HG02642 (cell line): ENCODE data around the gene MST1R.
"Not testable (repeated sequence)": the region's sequence is repeated elsewhere in the genome, so short reads cannot be mapped to it uniquely, and the experiment has no call there.

Experiments used
- ATAC-seq: cut with Tn5 transposase; IDR thresholded peaks from one replicate; pipeline ENCODE4 v1.9.1; 2021; ENCODE audit warnings: mild to moderate bottlenecking; ENCODE audit not compliant: unreplicated experiment, poor library complexity

MST1R gene

DNA sequence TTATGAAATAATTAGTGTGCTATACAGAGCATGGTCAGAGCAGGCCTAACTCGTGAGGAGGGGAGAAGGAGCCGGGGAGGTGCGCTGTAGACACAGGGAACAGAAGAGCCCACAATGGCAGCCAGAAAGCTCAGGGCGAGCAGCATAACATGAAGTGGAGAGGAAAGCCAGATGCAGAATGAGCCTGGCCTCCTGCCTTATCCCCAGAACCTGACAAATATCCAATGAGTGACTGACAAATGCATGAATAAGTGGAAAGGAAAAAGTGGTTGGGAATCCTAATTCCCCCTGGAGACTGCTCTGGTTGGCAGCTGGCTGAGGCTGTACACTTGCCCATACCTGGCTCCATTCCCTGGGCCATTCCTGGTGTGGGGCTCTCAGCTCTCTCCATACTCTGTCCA lies 9.2 kb upstream of the MST1R start:
- no peak for ATAC-seq

DNA sequence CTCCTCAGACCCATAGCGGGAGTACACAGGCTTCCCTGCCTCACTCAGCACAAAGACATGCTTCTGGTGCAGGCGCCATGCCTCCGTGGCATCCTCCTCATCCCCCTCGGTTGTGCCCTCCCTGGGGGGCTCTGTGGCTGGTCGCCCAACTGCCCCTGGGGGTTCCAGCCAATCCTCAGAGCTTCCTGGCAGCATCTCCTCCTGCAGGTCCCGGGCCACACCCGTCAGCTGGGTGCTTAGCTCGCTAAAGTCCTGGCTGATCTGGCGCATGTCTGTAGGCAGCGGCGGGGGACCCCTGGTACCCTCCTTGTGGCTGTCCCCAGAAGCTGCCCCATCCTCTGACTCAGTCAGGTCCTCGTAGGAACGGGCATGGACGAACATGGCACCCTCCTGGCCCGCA lies 7.9 kb upstream of the MST1R start:
- ATAC-seq = no peak

DNA sequence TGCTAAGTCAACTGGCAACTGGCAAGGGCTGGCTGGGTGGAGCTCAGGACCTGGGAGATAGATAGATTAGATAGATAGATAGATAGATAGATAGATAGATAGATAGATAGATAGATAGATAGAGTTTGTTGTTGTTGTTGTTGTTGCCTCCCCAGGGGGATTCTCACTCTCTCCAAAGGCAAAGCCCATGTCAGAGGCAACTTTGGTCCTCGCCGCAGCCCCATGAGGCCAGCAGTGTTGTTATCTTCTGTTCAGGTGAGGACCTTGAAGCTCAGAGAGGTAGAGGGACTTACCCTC lies 7.4 kb upstream of the MST1R start:
- ATAC-seq = no peak

DNA sequence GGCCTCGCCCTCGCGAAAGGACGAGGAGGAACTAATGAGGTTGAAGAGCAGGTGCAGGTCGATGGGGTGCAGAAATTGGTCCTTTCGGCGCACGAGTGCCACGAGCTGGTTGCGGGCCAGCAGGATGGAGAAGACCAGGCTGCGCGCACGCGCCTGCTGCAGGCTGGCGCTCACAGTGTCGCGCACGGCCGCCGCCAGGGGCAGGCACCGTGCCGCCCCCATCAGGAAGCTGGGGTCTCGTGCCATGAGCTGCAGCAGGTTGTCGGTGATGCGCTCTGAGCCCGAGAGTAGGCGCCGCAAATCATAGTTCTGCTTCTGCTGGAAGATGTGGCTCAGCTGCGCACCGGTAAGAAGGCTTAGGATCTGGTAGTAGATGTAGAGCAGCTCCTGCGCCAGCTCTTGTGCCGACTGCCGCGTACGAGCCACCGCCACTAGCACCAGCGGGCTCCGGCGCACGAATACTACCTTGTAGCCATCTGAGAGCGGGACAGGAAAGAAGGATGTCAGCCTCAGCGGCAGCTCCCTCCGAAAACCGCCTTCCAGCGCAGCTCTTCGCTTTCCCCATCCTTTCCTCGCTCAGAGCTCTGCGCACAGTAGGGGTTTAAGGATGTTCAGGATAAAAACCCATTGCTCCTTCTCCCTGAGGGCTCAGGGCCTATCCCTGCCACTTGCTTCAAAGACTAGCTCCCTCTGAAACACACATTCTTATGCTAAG lies 6.9 kb upstream of the MST1R start:
- ATAC-seq = no peak

DNA sequence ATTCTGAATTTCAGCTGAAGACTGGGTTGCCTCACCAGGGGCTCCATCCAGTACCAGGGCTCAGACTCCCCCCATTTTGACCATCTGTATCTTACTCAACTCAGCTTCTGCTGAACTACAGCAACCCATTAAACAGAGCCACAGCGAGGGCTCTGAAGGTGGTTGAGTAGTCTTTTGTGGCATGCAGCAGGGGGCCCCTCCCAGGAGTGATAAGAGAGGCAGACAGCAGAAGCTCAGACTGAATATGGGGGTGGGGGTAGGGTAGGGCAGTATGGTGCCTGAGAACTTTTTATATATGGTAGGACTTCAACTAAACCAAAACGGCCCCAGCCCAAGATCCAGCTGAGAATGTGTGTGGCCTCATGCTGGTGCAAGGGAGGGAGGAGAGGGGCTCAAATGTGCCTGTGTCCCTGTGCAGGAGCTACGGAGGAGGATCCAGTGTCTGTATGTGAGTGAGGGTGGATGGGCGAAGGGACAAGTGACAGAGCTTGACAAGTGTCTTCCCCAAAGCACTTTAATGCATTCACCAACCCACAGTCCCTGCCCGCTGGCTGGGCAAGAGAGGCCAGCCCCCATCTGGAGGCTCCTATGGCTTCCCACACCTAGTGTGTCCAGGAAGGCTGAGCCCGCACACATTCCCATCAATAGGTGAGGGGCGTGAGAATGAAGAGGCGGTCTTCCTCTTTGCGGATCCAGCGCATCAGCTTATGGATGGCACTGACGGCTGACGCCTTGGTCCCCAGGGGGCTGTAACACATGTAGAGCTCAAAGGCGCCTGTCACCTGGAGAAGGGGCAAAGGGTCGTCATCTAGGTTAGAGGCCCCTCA lies 4.9 kb upstream of the MST1R start:
- no peak for ATAC-seq

DNA sequence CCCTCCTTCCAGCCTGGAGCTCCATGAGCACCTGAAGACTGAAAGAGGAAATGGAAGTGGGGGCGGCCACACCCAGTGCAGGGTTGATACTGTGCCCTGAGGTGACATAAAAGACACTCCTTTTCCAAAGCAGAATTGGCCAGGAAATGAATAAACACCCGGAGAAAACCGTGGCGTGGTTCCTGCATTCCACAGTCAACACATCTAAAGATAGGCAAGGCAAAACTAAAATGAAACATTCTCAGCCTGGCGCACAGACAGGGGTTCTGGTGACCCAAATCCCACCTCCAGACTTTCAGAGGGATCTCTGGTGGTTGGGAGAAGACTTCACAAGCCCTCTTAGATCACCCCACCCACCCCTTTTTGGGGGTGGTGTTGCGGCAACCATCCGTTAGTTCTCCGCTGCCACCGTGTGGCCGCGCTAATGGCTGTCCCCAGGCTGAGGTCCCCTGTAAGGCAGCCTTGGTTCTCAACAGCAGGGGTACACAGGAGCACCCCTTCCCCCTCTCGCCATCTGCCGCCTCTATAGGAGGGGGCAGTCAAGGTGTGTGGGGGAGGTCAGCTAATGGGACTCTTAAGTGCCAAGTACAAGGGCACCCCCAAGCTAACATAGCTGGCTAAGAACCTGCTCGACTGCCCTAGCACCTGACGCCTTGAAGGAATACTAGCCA lies 2.5 kb upstream of the MST1R start:
- ATAC-seq = no peak

DNA sequence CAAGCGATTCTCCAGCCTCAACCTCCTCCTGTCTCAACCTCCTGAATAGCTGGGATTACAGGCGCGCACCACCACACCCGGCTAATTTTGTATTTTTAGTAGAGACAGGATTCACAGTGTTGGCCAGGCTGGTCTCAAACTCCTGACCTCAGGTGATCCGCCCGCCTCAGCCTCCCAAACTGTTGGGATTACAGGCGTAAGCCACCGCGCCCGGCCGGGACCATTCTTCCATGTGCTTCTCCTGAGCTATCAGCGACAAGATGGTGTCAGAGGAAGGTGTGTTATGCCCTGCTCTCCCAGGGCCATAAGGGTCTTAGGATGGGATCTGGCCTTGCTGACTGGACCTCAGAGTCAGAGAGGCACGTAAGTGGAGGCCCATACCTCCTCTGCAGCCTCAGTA lies 775 bp upstream of the MST1R start:
- not testable (repeated sequence) for ATAC-seq

DNA sequence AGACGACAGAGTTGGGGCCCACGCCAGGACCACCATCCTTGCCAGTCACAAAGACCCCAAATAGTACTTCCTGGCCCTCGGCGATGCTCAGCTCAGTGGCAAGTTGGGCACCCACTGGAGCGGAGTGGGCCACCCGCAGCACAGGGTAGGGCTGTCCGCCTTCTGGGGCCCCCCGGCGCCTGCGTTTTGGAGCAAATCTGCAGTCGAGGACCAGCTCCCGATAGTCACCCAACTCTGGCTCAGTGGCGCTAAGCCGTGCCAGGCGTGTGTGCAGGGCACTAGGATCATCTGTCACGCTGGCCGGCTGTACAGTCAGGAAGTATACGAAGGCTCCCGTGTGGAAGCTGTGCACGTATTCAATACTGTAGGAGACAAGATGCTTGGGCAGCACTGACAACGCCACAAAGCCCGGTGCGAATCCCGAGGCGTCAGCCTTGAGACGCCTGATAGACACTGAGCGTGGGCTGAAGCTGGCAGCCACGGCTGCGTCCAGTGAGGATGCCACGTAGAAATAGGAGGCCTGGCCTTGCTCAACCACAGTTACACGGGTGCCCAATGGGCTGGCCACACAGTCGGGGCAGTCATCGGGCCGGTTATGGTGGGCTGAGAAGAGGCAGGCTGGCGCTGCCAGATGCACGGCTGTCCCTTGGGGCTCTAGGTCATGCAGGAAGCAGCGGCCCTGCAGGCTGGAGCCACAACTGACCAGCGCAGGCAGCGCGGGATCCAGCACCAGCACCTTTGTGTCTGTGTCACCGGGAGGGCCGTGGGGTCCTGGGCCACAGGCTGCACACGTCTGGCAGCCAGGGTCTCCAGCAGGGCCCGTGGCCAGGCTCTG lies 945 bp downstream of the MST1R start:
- no peak for ATAC-seq

DNA sequence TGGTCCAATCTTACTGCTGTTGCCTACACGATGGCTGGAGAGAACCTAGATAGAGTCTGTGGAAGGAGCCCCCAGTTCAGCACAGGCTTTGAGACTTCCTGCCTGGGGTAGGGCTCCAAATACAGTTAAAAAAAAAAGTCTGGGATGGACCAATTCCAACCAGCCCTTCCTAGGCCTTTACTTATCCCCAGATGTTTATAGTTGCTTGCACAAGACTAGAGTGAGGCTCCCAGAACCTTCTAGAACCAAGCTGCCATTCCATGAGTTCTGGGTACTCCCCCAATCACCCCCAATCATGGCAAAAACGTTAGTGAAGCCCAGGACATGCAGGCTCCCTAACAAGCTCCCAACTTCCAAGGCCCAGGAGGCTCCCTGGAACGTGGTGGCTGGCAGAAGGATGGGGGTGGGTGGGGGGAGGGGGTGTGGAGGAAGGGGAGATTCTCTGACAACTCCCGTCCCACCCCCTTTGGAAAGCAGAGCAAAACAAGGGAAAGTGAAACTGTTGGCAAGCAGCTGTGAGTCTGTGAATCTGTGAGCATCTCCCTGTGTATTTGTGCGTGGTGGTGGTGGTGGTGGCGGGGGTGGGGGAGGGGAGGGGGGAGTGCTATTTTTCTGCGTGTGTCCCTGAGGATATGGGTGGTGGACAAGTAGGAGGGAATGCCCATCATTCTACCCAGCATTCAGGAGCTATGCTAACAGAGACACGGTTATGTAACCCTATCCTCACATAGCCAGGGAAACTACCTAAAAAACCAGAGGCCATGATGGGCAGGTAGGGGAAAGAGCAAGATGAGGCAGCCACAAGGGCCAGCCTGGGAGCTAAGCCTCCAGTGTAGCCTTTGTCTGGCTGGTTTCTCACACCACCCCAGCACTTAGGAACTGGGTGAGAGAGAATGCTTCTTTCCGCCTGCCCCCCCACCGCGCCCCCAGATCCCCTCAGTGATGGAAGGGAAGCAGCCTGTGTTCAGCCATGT lies 2.0 kb downstream of the MST1R start:
- no peak for ATAC-seq

DNA sequence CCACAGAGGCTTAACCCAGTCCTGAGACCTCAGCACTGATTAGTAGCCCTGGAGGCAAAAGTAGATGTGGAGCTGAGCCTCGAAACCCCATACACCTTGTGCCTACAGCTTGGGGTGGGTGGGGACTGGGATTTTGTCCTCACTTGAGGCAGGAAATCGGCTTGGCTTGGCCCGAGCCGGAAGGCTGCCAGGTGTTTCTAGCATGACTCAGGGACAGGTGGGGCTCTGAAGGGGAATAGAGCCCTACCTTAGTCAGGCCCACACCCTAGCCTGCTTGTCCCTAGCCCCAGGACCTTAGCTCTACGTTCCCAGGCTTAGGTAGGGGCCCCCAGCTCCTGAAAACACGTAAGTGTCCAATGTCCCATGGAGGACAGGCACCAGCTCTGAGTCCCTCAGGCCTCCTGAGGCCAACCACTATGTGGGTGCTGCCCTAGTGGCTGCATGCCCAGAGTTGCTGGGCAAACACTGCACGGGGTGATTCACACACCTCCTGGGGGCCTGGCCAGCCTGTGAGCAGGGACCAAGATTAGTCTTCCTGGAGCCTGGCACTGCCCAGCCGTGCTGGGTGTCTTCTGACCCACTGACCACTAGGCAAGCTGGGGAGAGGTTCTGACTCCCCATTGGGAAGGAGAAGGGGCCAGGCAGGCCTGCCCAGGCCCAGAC lies 3.1 kb downstream of the MST1R start:
- no peak for ATAC-seq

DNA sequence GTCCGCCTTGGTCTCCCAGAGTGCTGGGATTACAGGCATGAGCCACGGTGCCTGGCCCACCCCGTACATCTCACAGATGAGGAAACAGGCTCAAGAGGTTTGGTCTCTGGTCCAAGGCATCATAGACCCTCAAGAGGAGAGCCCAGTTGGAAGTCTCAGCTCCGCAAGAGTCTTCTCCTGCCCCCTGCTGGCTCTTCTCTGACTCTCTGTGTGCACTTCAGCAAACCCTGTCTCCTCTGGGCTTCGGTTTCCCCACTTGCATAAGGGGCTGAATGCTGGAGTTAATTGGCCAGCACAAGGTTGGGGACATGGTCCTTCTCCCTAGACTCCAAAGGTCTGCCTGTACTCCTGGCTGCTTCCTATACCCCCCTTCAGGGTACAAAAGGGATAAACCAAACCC lies 3.9 kb downstream of the MST1R start:
- no peak for ATAC-seq

DNA sequence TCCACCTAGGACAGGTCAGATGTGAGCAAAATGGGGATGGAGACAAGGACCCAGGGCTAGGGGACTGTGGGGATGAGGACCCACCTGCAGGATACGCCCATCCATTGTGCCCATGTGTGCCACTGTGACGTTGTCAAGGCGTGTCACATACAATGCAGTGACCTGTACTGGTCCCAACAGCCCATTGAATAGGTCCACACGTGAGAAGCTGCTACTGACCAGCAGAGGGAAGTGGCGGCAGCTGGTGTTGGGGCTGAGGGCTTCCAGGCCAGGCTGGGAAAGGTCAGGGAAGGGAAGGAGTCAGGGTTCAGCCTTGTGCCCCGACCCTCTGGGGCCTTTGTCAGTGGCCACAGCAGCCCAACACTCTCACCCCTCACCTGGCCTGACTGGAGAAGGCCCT lies 4.7 kb downstream of the MST1R start:
- ATAC-seq = no peak

DNA sequence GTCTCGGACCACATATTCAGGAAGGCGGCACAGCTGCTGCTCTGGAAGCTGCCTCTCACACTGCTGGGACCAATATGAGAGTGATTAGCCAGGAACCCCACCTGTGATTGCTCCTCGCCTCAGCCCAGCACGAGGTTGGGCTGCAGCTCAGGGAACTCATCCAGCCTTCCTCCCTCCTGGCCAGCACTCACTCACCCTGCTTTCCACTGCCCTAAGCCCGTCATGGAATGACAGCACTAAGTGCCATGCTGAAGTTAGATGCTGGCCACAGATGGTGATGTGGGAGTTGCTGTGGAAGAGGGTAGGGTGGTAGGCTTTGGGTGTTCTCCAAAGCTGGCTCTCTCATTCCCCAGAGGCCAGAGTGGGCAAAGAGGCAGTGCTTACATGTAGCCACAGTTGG lies 7.3 kb downstream of the MST1R start:
- no peak for ATAC-seq

DNA sequence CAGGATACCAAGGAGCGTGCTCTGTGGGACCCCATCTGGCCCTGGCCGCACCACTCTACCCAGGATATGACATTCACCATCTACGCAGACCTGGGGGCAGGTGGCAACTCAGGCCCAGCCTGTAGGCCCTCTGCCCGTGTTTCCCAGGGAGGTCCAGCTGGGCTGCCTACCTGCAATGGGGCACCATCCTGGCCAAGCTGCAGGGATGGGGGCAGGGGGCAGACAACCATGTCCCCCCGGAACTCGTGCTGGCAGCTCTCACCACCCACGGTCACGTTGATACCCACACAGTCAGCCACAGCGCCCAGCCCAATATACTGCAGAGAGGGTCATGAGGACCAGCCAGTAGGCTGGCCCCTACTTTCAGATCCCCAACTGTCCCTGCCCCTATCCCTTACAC lies 7.9 kb downstream of the MST1R start:
- ATAC-seq = no peak

DNA sequence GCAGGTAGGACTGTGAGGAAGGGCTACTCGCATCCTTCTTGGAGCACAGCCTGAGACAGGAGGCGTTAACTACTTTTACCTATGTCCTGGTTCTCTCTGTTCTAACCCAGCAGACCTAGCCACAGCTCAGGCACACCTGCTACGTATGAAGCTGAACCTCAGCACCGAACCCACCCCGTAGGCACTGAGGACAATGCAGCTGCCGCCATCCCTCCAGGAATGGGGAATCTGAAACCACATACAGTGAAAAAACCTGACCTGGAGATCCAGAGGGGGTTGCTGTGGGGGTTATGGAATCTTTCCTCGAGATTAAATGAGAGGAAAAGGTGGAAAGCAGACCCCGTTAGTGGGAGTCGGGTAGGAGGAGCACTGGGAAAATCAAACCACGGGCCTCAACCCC lies 14.4 kb downstream of the MST1R start:
- ATAC-seq = no peak

DNA sequence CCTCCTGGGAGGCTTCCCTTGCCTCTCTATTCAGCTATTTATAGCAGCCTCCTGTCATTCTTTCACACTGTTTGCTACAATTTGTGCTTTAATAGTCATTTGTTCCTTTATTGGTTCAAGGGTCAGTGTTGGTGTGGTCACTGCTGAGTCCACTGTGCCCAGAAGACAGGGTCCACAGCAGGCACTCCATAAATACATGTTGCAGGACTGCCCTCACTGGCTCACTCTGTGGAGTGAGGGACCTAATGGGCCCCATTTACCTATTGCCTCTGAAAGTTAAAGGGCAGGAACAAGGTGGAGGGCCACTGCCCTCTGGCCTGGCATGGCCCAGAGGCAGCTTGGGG lies 16.8 kb downstream of the MST1R start:
- ATAC-seq = no peak

DNA sequence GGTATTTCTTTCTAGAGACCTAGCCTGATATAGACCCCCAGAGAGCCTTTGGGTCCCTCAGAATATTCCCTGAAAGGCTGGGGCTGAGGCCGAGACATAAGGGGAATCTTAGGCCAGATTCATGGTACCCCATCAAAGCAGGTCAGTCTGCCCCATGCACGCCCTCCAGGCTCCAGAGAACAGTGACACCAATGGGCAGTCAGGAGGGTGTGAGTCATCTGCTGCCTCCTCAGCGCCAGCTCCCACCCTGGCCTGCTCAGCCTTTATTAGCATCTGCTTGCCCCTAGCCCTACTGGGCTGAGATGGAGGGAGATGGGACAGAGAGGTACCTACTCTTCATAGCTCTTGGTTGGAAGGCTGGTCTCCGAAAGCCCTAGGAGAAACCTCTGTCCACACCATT lies 19.7 kb downstream of the MST1R start:
- ATAC-seq = no peak

DNA sequence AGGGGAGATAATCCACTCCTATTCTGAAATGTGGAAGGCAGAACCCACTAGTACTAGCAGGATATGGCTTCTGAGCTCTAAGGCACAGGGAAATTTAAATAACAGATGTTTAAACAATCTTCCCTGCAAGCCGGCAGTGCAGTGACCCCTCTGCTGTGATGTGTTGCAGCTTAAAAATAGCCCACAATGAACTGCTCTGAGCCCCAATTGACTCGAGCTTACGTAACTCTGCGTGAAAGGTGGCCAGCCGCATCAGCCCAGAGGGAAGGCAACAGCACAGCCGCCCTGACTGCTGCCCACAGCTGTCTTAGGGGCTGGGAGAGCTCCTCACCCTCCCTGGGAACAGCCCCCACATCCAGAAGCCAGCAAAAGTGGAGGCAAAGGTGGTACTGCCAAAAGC lies 21.5 kb downstream of the MST1R start:
- no peak for ATAC-seq

DNA sequence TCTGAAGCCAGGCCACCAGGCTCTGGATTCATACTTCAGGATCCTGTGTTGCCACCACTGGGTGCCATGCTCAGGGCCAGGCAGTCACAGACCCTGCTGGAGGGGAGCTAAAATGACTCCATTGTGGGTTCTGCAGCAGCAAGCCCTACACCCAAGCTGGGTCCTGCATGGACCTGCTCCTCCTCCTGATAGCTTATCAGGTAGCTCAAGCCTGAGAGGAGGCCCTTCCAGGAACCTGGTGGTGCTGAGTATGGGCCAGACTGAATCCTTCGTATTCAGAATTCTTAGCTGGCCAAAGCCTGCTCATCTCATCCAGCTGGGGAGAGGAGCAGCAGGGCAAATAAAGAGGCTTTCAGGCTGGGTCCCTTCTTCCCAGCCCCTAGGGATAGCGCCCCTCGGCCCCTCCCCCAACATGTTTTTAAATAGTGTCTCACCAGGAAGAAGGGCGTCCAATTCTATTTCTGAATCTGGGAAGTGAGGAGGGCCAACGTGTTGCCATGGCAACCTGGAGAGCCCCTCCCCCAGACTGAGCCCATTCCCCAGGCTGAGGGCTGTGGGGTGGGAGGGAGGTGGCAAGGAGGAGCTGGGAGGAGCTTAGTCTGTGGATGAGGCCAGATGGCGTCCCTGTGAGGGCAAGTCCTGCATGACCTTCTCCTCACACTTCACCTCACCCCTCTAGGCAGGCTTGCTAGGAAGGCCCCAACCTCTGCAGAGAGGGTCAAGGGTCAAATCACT lies 22.9 kb downstream of the MST1R start:
- no peak for ATAC-seq
